ENCODE measurements around the gene LRP5. TPM values are rescaled to one million over a fixed set of nuclear protein-coding genes. Genes with fewer than 3 reads are reported as not detected.

LRP5 gene
- polyA plus RNA-seq, 3 donors: 0.23 to 0.29 TPM; not detected in 1

DNA sequence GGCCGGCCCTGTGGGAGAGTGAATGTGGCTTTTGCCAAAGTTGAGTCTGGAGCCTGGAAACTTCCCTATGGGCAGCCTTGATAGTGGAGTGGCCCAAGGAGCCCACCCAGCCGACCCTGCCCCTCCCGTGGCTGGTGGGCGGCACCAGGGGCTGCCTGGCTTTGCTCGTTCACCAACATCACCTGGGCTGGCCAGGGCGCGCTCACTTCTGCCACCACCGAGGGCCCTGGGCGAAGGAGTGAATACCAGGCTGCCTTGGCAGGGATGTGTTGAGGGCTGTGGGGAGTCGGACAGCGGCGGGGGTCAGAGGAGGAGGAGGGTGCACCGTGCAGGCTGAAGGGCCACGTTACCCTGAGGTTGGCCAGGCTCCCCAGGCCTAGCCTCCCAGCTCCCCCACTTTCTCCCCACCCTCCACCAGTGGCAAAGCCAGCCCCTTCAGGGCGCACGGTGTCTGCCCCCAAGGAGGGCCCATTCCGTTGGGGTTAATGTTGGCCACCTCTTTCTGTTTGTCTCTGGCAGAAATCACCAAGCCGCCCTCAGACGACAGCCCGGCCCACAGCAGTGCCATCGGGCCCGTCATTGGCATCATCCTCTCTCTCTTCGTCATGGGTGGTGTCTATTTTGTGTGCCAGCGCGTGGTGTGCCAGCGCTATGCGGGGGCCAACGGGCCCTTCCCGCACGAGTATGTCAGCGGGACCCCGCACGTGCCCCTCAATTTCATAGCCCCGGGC is 125.7 kb downstream of the LRP5 start:
- TF ChIP-seq, protein P1, sequence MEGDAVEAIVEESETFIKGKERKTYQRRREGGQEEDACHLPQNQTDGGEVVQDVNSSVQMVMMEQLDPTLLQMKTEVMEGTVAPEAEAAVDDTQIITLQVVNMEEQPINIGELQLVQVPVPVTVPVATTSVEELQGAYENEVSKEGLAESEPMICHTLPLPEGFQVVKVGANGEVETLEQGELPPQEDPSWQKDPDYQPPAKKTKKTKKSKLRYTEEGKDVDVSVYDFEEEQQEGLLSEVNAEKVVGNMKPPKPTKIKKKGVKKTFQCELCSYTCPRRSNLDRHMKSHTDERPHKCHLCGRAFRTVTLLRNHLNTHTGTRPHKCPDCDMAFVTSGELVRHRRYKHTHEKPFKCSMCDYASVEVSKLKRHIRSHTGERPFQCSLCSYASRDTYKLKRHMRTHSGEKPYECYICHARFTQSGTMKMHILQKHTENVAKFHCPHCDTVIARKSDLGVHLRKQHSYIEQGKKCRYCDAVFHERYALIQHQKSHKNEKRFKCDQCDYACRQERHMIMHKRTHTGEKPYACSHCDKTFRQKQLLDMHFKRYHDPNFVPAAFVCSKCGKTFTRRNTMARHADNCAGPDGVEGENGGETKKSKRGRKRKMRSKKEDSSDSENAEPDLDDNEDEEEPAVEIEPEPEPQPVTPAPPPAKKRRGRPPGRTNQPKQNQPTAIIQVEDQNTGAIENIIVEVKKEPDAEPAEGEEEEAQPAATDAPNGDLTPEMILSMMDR (IDR thresholded peaks at IDR 0.05): no peak
- Histone ChIP-seq H3K4me3 (replicated peaks in 1 of 3; ENCODE audit: low read depth in 2 of 3, low read length in 3 of 3) (no peak overlapping the region), H3K9ac (ENCODE audit: insufficient read depth, low read length, poor library complexity, severe bottlenecking) (no peak overlapping the region), H3K79me2 (ENCODE audit: insufficient read depth, low read length) (no peaks in the 10 kb centered on the region), H3K9me3 (replicated peaks in 1 of 2; ENCODE audit: control insufficient read depth in 1 of 2, insufficient read depth in 1 of 2, low read length in 2 of 2) (no peaks in the 10 kb centered on the region), H3K4me2 (replicated peaks; ENCODE audit: extremely low read depth, low read length, poor library complexity, severe bottlenecking) (no peak overlapping the region), H3K36me3 (replicated peaks in 1 of 2; ENCODE audit: control insufficient read depth in 1 of 2, insufficient read depth in 2 of 2, low read length in 2 of 2) (no peaks in the 10 kb centered on the region), H3K27ac (ENCODE audit: low read depth in 1 of 2, low read length in 2 of 2) (no peak overlapping the region), H3K4me1 (ENCODE audit: control insufficient read depth in 1 of 2, insufficient read depth in 2 of 2, low read length in 2 of 2) (peaks cover 10 to 12% of the 10 kb centered on the region in 2 donors), H2AFZ (ENCODE audit: insufficient read depth, low read depth, low read length, poor library complexity, severe bottlenecking) (peak overlapping the region; percentile 63), H4K20me1 (ENCODE audit: insufficient read depth, low read length) (no peaks in the 10 kb centered on the region), H3K27me3 (ENCODE audit: control insufficient read depth in 2 of 2, insufficient read depth in 2 of 2, low read length in 2 of 2) (no peaks in the 10 kb centered on the region)
- H3K9me3 Mint-ChIP-seq: peaks cover 0 to 2% (median 0%) of the 10 kb centered on the region in 7 donors
- peaks cover 10% of the 10 kb centered on the region for H3K4me1 Mint-ChIP-seq
- no peak for DNase-seq
- intact Hi-C loops (cut with micrococcal nuclease): no loop called here
- peak overlapping the region in 2 of 7 donors; percentile 62 to 76 for H3K27ac Mint-ChIP-seq
- H3K27me3 Mint-ChIP-seq (ENCODE audit: low read depth in 3 of 3): peaks cover 0 to 3% (median 1%) of the 10 kb centered on the region in 3 donors
- H3K36me3 Mint-ChIP-seq: no peaks in the 10 kb centered on the region
- no peak overlapping the region for H3K4me3 Mint-ChIP-seq
- 98% methylated on average over 24 of the region's 34 CpGs for WGBS (ENCODE audit: insufficient coverage)

DNA sequence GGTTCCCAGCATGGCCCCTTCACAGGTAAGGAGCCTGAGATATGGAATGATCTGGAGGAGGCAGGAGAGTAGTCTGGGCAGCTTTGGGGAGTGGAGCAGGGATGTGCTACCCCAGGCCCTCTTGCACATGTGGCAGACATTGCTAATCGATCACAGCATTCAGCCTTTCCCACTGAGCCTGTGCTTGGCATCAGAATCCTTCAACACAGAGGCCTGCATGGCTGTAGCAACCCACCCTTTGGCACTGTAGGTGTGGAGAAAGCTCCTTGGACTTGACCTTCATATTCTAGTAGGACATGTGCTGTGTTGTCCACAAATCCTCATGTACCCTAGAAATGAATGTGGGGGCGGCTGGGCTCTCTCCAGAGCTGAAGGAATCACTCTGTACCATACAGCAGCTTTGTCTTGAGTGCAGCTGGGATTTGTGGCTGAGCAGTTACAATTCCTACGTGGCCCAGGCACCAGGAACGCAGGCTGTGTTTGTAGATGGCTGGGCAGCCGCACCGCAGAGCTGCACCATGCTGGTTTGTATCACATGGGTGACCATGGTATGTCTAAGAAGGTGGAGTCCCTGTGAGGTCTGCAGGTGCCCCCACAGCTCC is 126.4 kb downstream of the LRP5 start:
- no peak overlapping the region for H3K9ac ChIP-seq (ENCODE audit: insufficient read depth, low read length, poor library complexity, severe bottlenecking)
- peaks cover 0 to 3% (median 1%) of the 10 kb centered on the region in 3 donors for H3K27me3 Mint-ChIP-seq (ENCODE audit: low read depth in 3 of 3)
- TF ChIP-seq, protein P1 (IDR thresholded peaks at IDR 0.05): no peak

More for the DNA sequence above, 126.4 kb downstream of the LRP5 start:
- H3K4me2 ChIP-seq (replicated peaks; ENCODE audit: extremely low read depth, low read length, poor library complexity, severe bottlenecking): no peak overlapping the region
- WGBS (ENCODE audit: insufficient coverage): 100% methylated on average over 3 of the region's 6 CpGs
- H3K79me2 ChIP-seq (ENCODE audit: insufficient read depth, low read length): no peaks in the 10 kb centered on the region
- no peak overlapping the region for H3K27ac ChIP-seq (ENCODE audit: low read depth in 1 of 2, low read length in 2 of 2)
- Mint-ChIP-seq H3K9me3 (peaks cover 0 to 2% (median 0%) of the 10 kb centered on the region in 7 donors), H3K36me3 (no peaks in the 10 kb centered on the region), H3K4me1 (peaks cover 10% of the 10 kb centered on the region), H3K4me3 (no peak overlapping the region), H3K27ac (no peak overlapping the region)
- no peaks in the 10 kb centered on the region for H3K27me3 ChIP-seq (ENCODE audit: control insufficient read depth in 2 of 2, insufficient read depth in 2 of 2, low read length in 2 of 2)
- H4K20me1 ChIP-seq (ENCODE audit: insufficient read depth, low read length): no peaks in the 10 kb centered on the region
- peaks cover 10 to 12% of the 10 kb centered on the region in 2 donors for H3K4me1 ChIP-seq (ENCODE audit: control insufficient read depth in 1 of 2, insufficient read depth in 2 of 2, low read length in 2 of 2)
- H3K4me3 ChIP-seq (replicated peaks in 1 of 3; ENCODE audit: low read depth in 2 of 3, low read length in 3 of 3): no peak overlapping the region
- no peaks in the 10 kb centered on the region for H3K9me3 ChIP-seq (replicated peaks in 1 of 2; ENCODE audit: control insufficient read depth in 1 of 2, insufficient read depth in 1 of 2, low read length in 2 of 2)
- no peak for DNase-seq
- no peak overlapping the region for H2AFZ ChIP-seq (ENCODE audit: insufficient read depth, low read depth, low read length, poor library complexity, severe bottlenecking)
- intact Hi-C loops (cut with micrococcal nuclease): no loop called here
- H3K36me3 ChIP-seq (replicated peaks in 1 of 2; ENCODE audit: control insufficient read depth in 1 of 2, insufficient read depth in 2 of 2, low read length in 2 of 2): no peaks in the 10 kb centered on the region

Measured in CD14-positive monocyte (primary cell).